Loucy (cell line): ENCODE measurements around the gene STPG1.

Experiments used
- CTCF ChIP-seq: fragments of 200-600 bp; sonication (generic); conservative IDR thresholded peaks from 2 replicates; pipeline ENCODE4 v1.5.1; 2014; ENCODE audit warnings: mild to moderate bottlenecking, antibody characterized with exemption, low read length
- EZH2phosphoT487 ChIP-seq: fragments of 200-600 bp; IDR thresholded peaks from 2 replicates; pipeline ENCODE4 v1.6.1; 2018; ENCODE audit warnings: antibody characterized with exemption, mild to moderate bottlenecking, moderate library complexity, borderline replicate concordance

- TF ChIP-seq EZH2phosphoT487 = no peak
- no peak for TF ChIP-seq CTCF
Measured at GRCh38 chr1:24331961-24332673, 81.5 kb downstream of the STPG1 start.
